Measurements from ENCODE around the gene VSIG2.
A peak's percentile ranks its signal among the peaks of the same experiment; 100 is the strongest.

The VSIG2 gene

GRCh38 chr11:124722176-124722575 is 29.9 kb downstream of the VSIG2 start:
- no peak for DNase-seq (ENCODE audit: low spot score)

- DNase-seq (ENCODE audit: low spot score) = no peak
Measured at GRCh38 chr11:124719534-124719933, 32.5 kb downstream of the VSIG2 start.

- no peak for DNase-seq (ENCODE audit: low spot score)
Measured at GRCh38 chr11:124718801-124719200, 33.3 kb downstream of the VSIG2 start.

GRCh38 chr11:124717786-124718651 is 34.0 kb downstream of the VSIG2 start:
- DNase-seq (ENCODE audit: low spot score) = peak; percentile 19

GRCh38 chr11:124717421-124717785 is 34.7 kb downstream of the VSIG2 start:
- no peak for DNase-seq (ENCODE audit: low spot score)

- DNase-seq (ENCODE audit: low spot score) = no peak
Measured at GRCh38 chr11:124716591-124716990, 35.5 kb downstream of the VSIG2 start.

- no peak for DNase-seq (ENCODE audit: low spot score)
Measured at GRCh38 chr11:124712392-124712791, 39.7 kb downstream of the VSIG2 start.

GRCh38 chr11:124707829-124708228 is 44.2 kb downstream of the VSIG2 start:
- DNase-seq (ENCODE audit: low spot score) = no peak

GRCh38 chr11:124700028-124700427 is 52.0 kb downstream of the VSIG2 start:
- no peak for DNase-seq (ENCODE audit: low spot score)

GRCh38 chr11:124699547-124699946 is 52.5 kb downstream of the VSIG2 start:
- no peak for DNase-seq (ENCODE audit: low spot score)
